Suprapubic skin (tissue), 3 donors: ENCODE results near the gene ATP1B4.

ENCODE experiments used
- POLR2A ChIP-seq, 2 donors: fragments of 450-650 bp; IDR thresholded peaks; one replicate each; pipeline ENCODE4 v1.6.1; 2017; ENCODE audit warnings: antibody characterized with exemption in 2 of 2, mild to moderate bottlenecking in 2 of 2, moderate library complexity in 2 of 2
- TF ChIP-seq, protein P1 (sequence below), 2 donors: fragments of 200-600 bp in 1 of 2; fragments of 450-650 bp in 1 of 2; sonication (generic) in 1 of 2; IDR thresholded peaks; one replicate each; pipeline ENCODE4 v1.5.1; 2016 to 2019; ENCODE audit warnings: antibody characterized with exemption in 2 of 2, mild to moderate bottlenecking in 1 of 2, moderate library complexity in 1 of 2

DNA sequence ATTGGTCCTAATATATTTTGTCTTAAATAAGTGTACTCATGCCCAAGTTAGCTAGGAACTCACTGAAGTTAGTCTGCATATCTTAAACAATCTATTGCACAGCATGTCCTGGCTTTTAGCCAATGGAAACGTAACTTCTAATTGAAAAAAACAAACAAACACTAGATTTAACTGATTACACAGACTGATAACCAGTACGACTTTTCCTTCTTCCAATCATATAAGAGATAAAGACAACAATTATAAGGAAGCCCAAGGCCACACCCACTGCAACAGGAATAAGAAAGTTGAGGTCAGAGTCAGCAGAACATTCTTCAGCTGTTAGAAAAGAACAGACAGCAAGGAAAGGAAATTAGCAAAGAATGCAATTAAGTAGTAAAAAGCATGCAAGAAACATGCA, 66.4 kb downstream of the ATP1B4 start:
- TF ChIP-seq, protein P1, sequence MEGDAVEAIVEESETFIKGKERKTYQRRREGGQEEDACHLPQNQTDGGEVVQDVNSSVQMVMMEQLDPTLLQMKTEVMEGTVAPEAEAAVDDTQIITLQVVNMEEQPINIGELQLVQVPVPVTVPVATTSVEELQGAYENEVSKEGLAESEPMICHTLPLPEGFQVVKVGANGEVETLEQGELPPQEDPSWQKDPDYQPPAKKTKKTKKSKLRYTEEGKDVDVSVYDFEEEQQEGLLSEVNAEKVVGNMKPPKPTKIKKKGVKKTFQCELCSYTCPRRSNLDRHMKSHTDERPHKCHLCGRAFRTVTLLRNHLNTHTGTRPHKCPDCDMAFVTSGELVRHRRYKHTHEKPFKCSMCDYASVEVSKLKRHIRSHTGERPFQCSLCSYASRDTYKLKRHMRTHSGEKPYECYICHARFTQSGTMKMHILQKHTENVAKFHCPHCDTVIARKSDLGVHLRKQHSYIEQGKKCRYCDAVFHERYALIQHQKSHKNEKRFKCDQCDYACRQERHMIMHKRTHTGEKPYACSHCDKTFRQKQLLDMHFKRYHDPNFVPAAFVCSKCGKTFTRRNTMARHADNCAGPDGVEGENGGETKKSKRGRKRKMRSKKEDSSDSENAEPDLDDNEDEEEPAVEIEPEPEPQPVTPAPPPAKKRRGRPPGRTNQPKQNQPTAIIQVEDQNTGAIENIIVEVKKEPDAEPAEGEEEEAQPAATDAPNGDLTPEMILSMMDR (IDR thresholded peaks at IDR 0.05): no peak
- no peak for TF ChIP-seq POLR2A (IDR thresholded peaks at IDR 0.05)
